NCI-H446 (cell line): ENCODE measurements around the gene APPBP2.
"Not testable (repeated sequence)": the region's sequence is repeated elsewhere in the genome, so short reads cannot be mapped to it uniquely, and the experiment has no call there.

Source experiments
- DNase-seq, 2 experiments: peaks; one replicate each; lab custom pipeline; 2025; lab: John Stamatoyannopoulos, UW

The APPBP2 gene

DNA sequence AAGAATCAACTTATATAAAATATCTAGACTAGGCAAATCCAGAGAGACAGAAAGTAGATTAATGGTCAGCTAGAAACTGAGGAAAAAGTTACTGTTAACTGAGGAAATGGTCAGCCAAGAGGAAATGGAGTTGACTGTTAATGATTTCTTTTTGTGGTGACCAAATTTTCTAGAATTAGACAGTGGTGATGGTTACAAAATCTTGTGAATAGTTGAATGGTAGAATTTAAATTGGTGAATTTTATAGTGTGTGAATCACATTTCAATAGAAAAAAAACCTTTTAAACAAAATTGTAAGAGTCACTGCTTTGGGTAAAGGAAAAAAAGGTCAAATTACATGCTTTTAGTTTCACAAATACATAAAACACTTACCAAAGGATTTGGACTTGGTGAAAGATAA lies 30.0 kb downstream of the APPBP2 start:
- no peak for DNase-seq

DNA sequence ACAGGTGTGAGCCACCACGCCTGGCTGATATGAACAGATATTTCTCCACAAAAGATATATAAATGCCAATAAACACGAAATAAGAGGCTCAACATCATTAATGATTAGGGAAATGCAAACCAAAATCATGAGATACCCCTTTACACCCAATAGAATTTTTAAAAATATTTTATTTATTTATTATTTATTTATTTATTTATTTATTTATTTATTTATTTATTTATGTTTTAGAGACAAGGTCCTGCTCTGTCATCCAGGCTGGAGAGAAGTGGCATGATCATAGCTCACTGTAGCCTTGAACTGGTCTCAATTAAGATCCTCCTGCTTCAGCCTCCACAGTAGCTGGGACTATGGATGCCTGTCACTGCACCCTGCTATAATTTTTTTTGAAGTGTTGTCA lies 30.8 kb downstream of the APPBP2 start:
- no peak for DNase-seq

DNA sequence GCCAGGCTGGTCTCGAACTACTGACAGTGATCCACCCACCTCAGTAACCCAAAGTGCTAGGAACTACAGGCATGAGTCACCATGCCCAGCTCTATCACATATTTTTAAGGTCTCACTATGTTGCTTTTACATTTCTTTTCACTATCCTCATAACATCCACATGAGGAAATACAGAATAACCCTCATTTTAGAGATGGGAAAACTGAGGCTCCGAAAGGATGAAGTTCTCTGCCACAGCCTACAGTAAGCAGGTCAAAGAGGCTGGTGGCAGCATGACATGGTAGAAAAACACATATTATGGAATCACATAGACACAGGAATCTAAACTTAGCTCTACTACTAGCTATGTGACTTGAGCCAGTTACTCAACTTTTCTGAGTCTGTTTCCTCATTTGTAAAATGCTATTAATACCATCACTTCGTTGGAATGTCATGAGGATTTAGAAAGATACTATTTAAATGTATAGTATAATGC lies 32.2 kb downstream of the APPBP2 start:
- DNase-seq, result no peak

DNA sequence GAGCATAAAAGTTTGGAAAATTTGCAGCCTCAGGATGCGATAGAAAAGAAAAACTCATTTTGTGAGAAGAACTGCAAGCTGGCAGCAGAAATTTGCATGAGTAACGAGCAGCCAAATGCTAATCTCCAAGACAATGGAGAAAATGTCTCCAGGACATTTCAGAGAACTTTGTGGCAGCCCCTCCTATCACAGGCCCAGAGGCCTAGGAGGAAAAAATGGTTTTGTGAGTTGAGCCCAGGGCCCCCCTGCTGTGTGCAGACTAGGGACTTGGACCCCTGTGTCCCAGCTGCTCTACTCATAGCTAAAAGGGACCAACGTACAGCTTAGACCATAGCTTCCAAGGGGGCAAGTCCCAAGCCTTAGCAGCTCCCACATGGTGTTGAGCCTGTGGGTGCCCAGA lies 34.3 kb downstream of the APPBP2 start:
- no peak for DNase-seq

DNA sequence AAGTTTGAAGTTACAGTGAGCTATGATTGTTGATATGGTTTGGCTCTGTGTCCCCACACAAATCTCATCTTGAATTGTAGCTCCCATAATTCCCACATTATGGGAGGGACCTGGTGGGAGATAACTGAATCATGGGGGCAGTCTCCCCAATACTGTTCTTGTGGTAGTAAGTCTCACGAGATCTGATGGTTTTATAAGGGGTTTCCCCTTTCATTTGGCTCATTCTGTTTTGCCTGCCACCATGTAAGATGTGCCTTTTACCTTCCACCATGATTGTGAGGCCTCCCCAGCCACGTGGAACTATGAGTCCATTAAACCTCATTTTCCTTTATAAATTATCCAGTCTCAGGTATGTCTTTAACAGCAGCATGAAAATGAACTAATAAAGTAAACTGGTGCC lies 35.4 kb downstream of the APPBP2 start:
- not testable (repeated sequence) for DNase-seq

DNA sequence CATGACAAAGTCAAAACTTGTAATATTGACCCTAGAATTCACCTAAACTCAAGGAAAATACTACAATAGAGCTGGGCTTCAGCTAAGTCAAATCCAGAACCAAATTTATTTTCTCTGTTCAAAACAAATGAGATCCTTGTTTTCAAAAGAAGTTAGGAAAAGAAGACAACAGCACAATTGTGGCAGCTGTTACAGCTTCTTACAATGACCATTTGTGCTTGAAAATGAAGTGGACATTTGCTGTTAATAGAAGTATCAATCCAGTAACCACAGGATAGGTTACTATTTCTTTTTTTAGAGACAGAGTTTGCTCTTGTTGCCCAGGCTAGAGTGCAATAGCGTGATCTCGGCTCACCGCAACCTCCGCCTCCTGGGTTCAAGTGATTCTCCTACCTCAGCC lies 44.4 kb downstream of the APPBP2 start:
- no peak for DNase-seq

DNA sequence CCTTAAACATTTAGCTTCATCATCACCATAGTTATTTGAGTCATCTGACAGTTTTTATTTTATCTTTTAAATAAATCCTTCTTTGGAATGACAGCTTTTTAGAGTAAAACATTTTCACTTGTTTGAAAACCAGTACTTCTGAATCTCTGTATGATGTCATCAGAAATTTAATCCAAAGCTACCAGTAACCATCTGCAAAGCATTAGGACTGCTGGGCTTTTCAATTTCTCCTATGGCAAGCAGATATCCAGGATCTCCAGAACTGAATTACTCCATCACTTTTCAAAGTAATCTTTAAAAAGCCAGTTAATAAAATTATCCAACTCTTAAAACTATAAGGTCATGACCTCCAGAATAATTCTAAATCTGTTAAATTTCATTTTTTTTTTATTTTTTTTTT lies 52.3 kb downstream of the APPBP2 start:
- DNase-seq, result no peak

DNA sequence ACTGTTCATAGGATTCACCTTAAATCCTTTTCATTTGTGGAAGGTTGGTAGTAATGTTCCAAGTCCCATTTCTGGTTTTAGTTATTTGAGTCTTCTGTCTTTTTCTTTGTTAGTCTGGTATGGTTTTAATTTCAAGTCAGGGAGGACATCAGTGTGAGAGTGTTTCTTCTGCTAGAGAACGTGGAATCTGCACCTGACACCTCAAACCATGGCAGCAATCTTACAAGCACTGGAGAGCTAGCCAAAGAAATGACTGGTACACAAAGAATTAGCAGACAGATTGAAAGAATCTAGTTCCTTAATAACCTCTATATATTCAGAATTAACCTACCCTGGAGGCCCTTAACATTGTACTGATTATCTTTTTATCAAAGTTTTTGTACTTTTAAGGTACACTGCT lies 53.6 kb downstream of the APPBP2 start:
- no peak for DNase-seq

DNA sequence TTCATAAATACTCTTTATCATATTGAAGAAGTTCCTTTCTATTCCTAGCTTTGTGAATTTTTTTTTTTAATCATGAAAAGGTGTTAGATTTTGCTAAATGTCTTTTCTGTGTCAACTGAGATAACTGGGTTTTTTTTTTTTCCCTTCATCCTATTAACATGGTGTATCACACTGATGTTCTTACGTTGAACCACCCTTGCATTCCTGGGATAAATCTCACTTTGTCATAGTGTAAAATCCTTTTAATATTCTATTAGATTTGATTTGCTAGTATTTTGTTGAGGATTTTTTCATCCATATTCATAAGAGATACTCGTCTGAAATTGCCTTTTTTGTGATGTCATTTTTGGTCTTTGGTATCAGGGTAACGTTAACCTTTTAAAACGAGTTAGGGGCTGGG lies 54.6 kb downstream of the APPBP2 start:
- DNase-seq, result no peak

DNA sequence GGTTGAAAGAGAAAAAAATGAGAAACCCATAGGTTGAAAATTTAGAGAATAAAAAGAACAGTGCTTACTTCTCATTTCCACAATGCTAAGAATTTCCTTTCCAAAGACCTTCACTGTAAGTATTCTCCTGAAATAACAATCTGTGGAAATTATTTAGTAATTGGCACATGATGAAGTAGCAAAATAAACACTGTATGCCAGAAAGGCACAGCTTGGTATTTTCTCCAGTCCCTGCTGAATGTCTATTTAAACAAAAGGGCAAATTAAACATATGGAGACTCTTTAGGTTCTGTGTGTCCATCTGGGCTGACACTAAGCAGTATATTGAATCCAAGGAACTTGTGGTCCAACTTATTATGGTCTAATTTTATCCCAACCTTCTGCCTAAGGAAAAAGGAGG lies 57.7 kb downstream of the APPBP2 start:
- DNase-seq, result peak; percentile 17 to 84

DNA sequence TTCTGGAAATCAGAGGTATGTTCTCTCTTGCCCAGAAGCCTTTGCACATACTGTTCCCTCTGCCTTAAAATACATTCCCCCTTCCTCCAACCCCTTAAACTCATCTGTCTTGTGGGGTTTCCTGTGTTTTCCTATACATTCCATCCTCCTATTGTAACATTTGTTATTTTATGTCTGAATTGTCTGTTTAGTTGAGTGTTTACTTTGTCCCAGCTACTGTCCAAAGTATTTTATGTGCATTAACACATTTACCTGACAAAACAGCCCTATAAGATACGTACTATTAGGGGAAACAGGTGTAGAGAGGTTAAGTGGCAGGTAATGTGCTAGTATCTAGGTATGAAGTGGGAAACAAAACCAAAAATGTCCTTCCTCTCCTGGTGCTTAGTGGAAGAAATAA lies 61.7 kb downstream of the APPBP2 start:
- no peak for DNase-seq

DNA sequence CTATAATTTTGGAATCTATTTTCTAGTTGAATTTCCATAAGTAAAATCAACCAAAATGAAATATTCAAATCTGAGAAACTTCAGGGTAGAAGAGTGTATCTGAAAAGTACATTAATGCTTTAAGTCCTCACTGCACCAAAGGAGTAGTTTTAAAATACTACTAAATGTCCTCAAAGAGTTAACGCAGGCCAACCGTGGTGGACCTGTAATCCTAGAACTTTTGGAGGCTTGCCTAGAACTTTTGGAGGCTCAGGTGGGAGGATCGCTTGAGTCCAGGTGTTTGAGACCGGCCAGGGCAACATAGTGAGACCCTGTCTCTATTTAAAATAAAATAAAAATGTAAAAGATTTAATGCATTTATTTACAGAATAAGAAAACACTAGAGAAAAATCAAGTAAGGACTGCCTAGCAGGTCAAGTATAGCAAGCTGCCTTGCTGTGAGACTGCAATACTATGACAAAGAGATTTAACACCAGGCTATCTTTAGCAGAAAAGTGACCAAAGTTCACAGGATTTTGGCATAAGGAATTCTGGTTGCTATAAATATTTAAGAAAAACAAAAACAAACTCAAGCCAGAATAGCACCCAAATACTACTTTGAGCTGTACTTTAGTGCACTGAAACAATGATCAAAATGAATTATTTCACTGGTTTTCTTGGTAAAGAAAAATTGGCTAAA lies 62.7 kb downstream of the APPBP2 start:
- DNase-seq, result no peak

DNA sequence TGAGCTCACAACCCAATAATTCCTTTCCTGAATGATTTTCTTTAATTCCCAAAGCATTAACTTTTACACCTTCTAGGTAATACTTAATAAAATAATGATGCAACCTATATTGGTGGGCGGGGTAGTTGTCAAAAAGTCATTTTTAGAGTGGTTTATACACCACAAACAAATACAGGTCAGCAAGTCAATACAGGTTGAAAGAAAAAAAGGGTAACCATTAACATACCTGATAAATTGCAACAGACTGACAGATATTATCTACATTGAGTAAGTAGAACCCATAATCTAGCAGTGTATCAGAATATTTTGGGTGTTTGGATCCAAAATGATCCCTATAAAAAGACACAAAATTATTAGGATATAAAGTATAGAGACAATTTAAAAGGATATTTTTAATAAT lies 64.5 kb downstream of the APPBP2 start:
- DNase-seq, result no peak

DNA sequence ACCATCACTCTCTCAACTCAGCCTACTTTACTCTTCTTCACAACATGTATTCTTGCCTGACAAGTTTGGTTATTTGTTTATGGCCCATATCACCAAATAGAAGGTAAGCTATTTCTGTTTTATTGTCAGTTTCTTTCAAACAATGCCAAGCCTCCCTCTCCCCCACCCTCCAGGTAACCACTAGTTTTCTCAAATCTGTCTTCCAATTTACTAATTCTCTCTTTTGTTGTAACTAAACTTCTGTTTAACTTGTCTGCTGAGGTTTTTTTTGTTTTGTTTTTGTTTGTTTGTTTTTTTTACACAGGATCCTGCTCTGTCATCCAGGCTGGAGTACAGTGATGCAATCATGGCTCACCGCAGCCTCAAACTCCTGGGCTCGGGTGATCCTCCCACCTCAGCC lies 68.9 kb downstream of the APPBP2 start:
- DNase-seq, result no peak

DNA sequence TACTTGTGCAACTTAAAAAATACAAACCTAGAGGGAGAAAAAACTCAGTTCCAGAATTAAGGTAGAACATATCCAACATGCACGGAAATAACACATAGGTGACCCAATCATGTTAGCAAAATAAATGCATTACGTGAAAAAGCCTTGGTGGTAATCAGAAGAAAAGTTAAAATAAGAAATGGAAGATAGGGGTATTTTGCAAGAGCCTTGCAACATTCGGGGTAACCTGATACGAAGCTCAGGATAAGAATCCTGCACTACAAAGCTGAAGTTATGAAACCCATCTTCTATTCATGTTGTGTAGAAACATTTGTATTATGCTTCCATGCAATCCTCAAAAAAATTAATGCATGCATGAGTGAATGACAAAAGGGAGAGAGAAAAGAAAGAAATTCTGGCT lies 70.7 kb downstream of the APPBP2 start:
- DNase-seq, result no peak

DNA sequence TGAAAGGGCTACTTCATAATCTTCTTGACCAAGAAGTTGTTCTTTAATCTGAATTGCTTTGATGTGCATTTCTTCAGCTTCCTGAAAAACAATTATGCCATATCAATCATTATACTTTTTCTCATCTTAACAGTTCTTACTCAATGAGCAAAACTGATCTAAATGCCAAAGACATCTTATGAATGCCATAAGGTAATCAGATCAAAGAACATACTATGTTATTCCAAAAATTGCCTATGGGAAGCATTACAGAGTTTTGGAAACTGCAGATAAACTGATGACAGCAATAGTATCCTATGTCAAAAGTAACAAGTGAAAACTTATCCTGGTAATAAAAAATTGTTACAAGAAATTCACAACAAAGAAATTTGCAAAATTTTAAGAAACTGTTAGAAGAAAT lies 74.1 kb downstream of the APPBP2 start:
- no peak for DNase-seq

DNA sequence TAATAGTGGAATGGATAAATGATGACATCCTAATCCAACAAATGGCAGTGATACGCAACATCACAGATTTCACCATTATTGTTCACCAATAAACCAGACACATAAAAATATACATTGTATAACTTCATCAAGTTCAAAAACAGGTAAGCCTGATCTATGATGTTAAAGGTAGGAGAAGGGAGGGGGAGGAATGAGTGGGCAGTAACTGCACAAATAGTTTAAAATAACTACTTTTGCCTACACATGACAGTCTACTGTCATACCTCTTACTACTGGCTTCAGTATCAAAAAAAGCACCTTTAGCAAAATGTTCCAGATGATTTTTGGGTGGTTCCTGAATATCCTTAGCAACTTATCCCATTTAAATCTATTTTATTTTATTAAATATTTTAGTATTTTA lies 75.0 kb downstream of the APPBP2 start:
- no peak for DNase-seq

DNA sequence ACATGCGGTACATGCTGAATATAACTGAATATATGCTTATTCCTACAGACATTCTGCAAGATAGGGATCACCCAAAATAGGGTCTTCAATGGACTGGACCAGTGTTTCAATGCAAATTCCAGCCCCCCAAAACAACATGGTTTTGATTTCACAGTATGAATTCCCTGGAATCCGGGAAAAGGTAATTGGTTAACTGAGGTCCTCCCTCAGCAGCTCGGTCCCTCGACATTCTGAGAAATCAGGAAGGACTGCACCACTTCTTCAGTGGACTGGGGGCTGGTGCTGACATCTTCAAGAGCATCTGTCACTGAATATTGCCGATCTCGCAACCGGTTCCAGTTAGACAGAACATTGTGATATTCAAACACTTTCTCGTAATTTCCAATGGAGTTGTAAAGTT lies 78.7 kb downstream of the APPBP2 start:
- no peak for DNase-seq

DNA sequence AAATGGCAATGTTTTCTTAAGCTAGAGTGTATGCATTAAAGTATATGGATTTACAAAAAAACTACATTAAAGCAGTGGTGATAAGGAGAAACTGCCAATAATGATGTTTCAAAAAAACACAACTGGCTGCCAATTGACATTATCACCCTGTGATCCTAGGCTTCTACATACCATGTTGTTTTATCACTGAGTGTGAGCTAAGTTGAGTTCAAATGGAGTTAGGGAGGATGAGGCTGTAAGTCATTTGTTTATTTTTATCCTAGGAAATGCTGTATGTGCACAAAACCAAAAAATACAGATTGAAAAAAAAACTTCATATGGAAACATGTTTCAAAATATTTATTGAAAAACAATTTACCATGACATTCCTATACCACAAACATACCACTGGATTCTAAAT lies 80.9 kb downstream of the APPBP2 start:
- no peak for DNase-seq

DNA sequence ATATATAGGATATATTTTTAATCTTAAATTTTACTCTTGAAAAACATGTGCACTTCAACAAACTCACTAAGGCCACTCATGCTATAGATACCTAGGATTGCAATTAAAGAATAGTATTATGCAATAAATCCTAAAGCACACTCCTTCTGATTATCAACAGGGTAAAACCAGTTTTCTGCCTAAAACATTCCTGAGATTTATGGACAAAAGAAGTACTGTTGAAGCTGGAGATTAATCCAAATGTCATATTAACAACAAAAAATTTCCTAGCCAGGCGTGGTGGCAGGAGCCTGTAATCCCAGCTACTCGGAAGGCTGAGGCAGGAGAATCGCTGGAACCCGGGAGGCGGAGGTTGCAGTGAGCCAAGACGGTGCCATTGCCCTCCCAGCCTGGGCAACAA lies 82.3 kb downstream of the APPBP2 start:
- DNase-seq, result peak in 1 of 2 experiments; percentile 52

DNA sequence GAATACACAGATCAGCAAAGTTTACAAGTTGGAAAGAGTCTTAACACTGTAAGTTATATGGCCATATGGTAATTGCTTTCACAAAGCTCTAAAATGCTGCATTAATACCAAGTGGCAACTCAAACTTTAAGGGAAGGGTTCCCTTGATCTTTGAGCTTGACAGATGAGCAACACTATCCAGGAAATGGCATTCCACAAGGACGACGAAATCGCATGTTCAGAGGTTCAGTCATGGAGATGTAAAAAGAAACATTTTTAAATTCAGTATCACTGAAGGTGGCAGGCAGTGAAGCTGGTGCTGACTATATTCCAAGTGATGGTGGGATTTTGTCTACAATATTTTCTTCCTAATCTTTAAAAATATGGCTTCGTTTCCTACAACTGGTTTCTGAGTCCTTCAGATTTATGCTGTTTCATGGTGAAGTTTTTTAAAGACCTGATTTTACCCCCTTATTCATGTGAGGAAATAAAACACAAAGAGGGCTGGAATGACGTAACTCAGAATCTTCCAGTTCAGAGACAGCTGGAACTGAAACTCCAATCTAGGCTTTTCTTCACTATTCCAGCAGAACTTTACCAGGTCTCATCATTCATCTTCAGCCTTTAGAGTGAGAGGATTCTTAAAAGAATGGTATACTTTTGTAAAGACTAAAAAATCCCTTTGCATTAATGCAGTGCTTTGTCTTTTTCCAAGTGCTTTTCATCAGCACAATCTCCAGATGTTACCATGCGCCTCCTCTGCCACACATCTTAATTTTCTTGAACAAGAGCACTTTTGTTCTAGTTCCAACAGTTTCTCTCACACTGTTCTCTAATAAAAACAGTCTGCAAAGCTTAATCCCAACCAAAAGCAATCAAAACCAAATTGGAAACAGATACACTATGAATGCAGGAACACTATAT lies 83.5 kb downstream of the APPBP2 start:
- DNase-seq, result no peak

DNA sequence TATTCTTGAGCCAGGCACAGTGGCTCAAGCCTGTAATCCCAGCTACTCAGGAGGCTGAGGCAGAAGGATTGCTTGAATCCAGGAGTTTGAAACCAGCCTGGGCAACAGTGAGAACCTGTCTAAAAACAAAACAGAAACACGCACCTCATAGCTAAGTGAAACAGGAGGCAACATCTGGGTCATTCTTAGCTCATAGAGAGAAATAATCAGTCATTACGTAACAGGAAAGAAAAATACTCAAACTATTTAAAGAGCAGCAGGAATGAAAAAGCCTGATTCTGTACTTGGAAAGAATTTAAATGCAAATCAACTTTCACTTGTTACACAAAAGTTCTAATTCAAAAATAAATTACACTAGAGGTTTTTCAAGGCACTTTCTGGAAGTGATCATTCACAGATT lies 86.5 kb downstream of the APPBP2 start:
- DNase-seq, result no peak

DNA sequence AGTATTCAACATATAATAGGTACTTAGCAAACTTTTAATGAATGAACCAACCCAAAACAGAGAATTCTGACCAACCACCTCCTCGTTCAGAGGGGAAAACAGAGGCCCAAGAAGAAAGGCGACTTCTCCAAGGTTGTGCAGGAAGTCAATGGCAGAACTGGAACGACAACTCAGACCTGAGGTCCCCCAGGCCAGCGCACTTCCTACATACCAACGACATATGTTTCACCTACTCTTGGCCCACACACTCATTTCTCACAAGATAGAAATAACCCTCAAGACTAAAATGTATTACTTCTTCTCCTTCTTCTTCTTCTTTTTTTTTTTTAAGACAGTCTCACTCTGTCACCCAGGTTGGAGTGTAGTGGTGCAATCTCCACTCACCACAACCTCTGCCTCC lies 89.4 kb downstream of the APPBP2 start:
- no peak for DNase-seq
